Epithelial cell of esophagus (primary cell): ENCODE measurements around the gene STX17.
A peak's percentile ranks its signal among the peaks of the same experiment; 100 is the strongest.

Experiments
- DNase-seq: peaks from one replicate; pipeline ENCODE4 v3.0.0; 2010; ENCODE audit warnings: low read depth
- H3K4me3 ChIP-seq: 2 replicates; pipeline ENCODE4 v1.5.1; 2011; ENCODE audit warnings: mild to moderate bottlenecking, low read length, control low read depth
- CTCF ChIP-seq: IDR thresholded peaks from 2 replicates; pipeline ENCODE4 v1.5.1; 2011; ENCODE audit warnings: low read depth, mild to moderate bottlenecking, low read length, control low read depth, inconsistent platforms; ENCODE audit not compliant: insufficient read depth; ENCODE audit errors: missing control alignments

Gene STX17

GRCh38 chr9:99947395-99947794 is 40.9 kb downstream of the STX17 start:
- TF ChIP-seq CTCF: peak; percentile 25
- no peak overlapping the region for H3K4me3 ChIP-seq
- DNase-seq: peak; percentile 2

- TF ChIP-seq CTCF: no peak
- no peak for DNase-seq
These were observed 42.0 kb downstream of the STX17 start for GRCh38 chr9:99948482-99948881.

GRCh38 chr9:99948896-99949295 is 42.4 kb downstream of the STX17 start:
- no peak for TF ChIP-seq CTCF
- DNase-seq: no peak
- H3K4me3 ChIP-seq: no peak overlapping the region

More at GRCh38 chr9:99948482-99948881, 42.0 kb downstream of the STX17 start:
- H3K4me3 ChIP-seq: no peak overlapping the region

- no peak for DNase-seq
- H3K4me3 ChIP-seq: no peak overlapping the region
- no peak for TF ChIP-seq CTCF
These were observed 47.5 kb downstream of the STX17 start for GRCh38 chr9:99953861-99954507.

- TF ChIP-seq CTCF: no peak
- no peak for DNase-seq
- no peak overlapping the region for H3K4me3 ChIP-seq
These were observed 48.4 kb downstream of the STX17 start for GRCh38 chr9:99954819-99955218.

- H3K4me3 ChIP-seq: no peak overlapping the region
- TF ChIP-seq CTCF: no peak
- no peak for DNase-seq
These were observed 49.2 kb downstream of the STX17 start for GRCh38 chr9:99955606-99956005.

- DNase-seq: no peak
- TF ChIP-seq CTCF: no peak
- no peak overlapping the region for H3K4me3 ChIP-seq
These were observed 56.3 kb downstream of the STX17 start for GRCh38 chr9:99962680-99963261.
